Glutamatergic neuron (in vitro differentiated cells): ENCODE measurements around the gene CELA3B. TPM values are rescaled to one million over a fixed set of nuclear protein-coding genes. Genes with fewer than 3 reads are reported as not detected.
"Not testable (repeated sequence)": the region's sequence is repeated elsewhere in the genome, so short reads cannot be mapped to it uniquely, and the experiment has no call there.

ENCODE experiments used
- DNase-seq: peaks from one replicate; pipeline ENCODE4 v3.0.0; 2022
- H3K27ac Mint-ChIP-seq: one replicate; pipeline ENCODE4 v1.8.0; 2020; ENCODE audit warnings: mild to moderate bottlenecking, mixed read lengths, inconsistent platforms; ENCODE audit not compliant: unreplicated experiment
- H3K27me3 Mint-ChIP-seq: one replicate; pipeline ENCODE4 v1.8.0; 2020; ENCODE audit warnings: mild to moderate bottlenecking, moderate library complexity, mixed read lengths, inconsistent platforms; ENCODE audit not compliant: unreplicated experiment
- H3K36me3 Mint-ChIP-seq: one replicate; pipeline ENCODE4 v1.8.0; 2020; ENCODE audit warnings: mild to moderate bottlenecking, mixed read lengths, inconsistent platforms; ENCODE audit not compliant: unreplicated experiment
- H3K4me1 Mint-ChIP-seq: one replicate; pipeline ENCODE4 v1.8.0; 2020; ENCODE audit warnings: mild to moderate bottlenecking, low read depth, mixed read lengths, inconsistent platforms; ENCODE audit not compliant: unreplicated experiment
- H3K4me3 Mint-ChIP-seq: one replicate; pipeline ENCODE4 v1.8.0; 2020; ENCODE audit warnings: mild to moderate bottlenecking, mixed read lengths, inconsistent platforms; ENCODE audit not compliant: unreplicated experiment
- H3K9me3 Mint-ChIP-seq: one replicate; pipeline ENCODE4 v1.8.0; 2020; ENCODE audit warnings: mild to moderate bottlenecking, moderate library complexity, mixed read lengths, inconsistent platforms; ENCODE audit not compliant: unreplicated experiment
- CTCF ChIP-seq: fragments of 200-600 bp; sonication (generic); IDR thresholded peaks from one replicate; pipeline ENCODE4 v1.5.0; 2021; ENCODE audit not compliant: partially characterized antibody, unreplicated experiment
- long read RNA-seq: library from polyadenylated mRNA; unstranded; transcript quantifications from one replicate; pipeline ENCODE4 v2.0.0, GENCODE V29; 2020; ENCODE audit not compliant: unreplicated experiment
- total RNA-seq: library from RNA; stranded (reverse); fragmentation: NEBNext Ultra II Directional; extraction: Animal tissue kit (Norgen Biotek cat#: 25700); gene quantifications from one replicate; pipeline ENCODE4 v1.2.1, GENCODE V29; 2021; ENCODE audit not compliant: unreplicated experiment

CELA3B gene, protein sequence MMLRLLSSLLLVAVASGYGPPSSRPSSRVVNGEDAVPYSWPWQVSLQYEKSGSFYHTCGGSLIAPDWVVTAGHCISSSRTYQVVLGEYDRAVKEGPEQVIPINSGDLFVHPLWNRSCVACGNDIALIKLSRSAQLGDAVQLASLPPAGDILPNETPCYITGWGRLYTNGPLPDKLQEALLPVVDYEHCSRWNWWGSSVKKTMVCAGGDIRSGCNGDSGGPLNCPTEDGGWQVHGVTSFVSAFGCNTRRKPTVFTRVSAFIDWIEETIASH
- total RNA-seq, result not detected
- long read RNA-seq, result 0 reads

GRCh38 chr1:21976703-21977239, at the start of gene CELA3B:
Gene CELA3B (plus strand): TSS chr1:21977022. CDS start chr1:21977040, 18 bp downstream.
- not testable (repeated sequence) for H3K9me3 Mint-ChIP-seq, H3K4me1 Mint-ChIP-seq, H3K36me3 Mint-ChIP-seq, H3K4me3 Mint-ChIP-seq, DNase-seq, H3K27ac Mint-ChIP-seq, H3K27me3 Mint-ChIP-seq

DNA sequence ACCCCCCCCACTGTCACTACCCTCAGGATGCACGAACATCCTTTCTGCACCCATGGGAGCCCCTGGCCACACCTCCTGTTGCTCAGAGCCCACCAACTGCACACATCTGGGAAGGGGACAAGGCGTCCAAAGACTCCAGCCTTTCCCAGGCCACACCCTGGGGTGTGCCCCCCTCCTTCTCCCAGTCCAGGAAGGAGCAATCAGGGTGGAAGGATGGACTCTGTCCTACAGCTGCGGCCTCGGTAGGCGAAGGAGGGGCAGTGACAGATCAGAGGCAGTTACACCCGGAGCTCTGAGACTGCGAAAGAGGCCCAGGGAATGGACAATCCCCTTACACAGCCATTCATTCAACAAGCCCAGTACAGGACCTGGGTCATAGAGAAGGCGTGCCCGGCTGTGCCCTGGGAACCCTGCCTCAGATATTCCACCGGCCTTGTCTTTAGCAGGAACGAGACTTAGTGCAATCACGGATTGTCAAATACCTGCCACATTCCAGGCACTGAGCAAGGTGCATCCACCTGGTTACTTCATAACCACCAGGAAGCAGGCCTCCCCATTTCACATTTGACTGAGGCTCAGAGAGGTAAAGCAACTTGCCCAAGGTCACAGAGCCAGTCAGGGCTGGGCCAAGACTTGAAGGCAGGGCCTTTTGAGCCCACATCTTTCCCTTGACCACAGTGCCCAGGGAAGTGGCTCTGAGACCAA, 49.1 kb upstream of the CELA3B start:
- TF ChIP-seq CTCF, result no peak
- Mint-ChIP-seq H3K27ac (no peak overlapping the region), H3K27me3 (peaks cover 2% of the 10 kb centered on the region), H3K4me1 (peaks cover 2% of the 10 kb centered on the region), H3K4me3 (no peak overlapping the region), H3K36me3 (no peaks in the 10 kb centered on the region), H3K9me3 (no peaks in the 10 kb centered on the region)
- DNase-seq, result no peak

GRCh38 chr1:21930080-21930571, 46.7 kb upstream of the CELA3B start:
- Mint-ChIP-seq H3K4me1 (no peaks in the 10 kb centered on the region), H3K9me3 (no peaks in the 10 kb centered on the region), H3K4me3 (no peak overlapping the region), H3K27me3 (peaks cover 2% of the 10 kb centered on the region), H3K27ac (no peak overlapping the region), H3K36me3 (no peaks in the 10 kb centered on the region)
- no peak for DNase-seq
- no peak for TF ChIP-seq CTCF

DNA sequence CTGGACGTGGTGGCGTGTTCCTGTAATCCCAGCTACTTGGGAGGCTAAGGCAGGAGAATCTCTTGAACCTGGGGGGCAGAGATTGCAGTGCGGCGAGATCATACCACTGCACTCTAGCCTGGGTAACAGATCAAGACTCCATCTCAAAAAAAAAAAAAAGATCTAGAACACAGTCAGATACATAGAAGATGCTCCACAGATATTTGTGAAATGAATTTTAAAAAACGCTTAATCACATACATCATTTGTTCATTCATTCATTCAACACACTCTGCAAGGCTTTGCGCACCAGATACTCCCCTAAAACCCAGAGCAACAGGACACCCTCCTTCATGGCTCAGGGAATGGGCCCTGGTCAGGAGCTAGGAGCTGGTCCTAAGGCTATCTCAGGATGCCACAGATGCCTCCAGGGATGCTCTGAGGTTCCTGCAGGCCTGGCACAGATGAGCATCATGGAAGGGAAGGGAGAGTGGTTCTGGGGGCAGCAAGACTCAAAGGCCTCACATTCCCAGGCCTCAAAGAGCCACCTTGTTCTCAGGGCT, 46.1 kb upstream of the CELA3B start:
- H3K36me3 Mint-ChIP-seq, result no peaks in the 10 kb centered on the region
- H3K9me3 Mint-ChIP-seq, result no peaks in the 10 kb centered on the region
- TF ChIP-seq CTCF, result no peak
- peaks cover 3% of the 10 kb centered on the region for H3K4me1 Mint-ChIP-seq
- peaks cover 5% of the 10 kb centered on the region for H3K27me3 Mint-ChIP-seq
- no peak overlapping the region for H3K4me3 Mint-ChIP-seq
- H3K27ac Mint-ChIP-seq, result no peak overlapping the region
- DNase-seq, result no peak

- H3K9me3 Mint-ChIP-seq, result no peaks in the 10 kb centered on the region
- peaks cover 5% of the 10 kb centered on the region for H3K27me3 Mint-ChIP-seq
- TF ChIP-seq CTCF, result no peak
- H3K27ac Mint-ChIP-seq, result no peak overlapping the region
- DNase-seq, result no peak
- no peak overlapping the region for H3K4me3 Mint-ChIP-seq
- H3K4me1 Mint-ChIP-seq, result peaks cover 3% of the 10 kb centered on the region
- H3K36me3 Mint-ChIP-seq, result no peaks in the 10 kb centered on the region
Observed at GRCh38 chr1:21931171-21932093, 45.4 kb upstream of the CELA3B start.
